ENCODE data around the gene STEAP2. TPM values are rescaled to one million over a fixed set of nuclear protein-coding genes. Genes with fewer than 3 reads are reported as not detected.

STEAP2 gene
- total RNA-seq, 4 donors from 2014 or later = 2.9 to 13.2 (median 3.9) TPM

DNA sequence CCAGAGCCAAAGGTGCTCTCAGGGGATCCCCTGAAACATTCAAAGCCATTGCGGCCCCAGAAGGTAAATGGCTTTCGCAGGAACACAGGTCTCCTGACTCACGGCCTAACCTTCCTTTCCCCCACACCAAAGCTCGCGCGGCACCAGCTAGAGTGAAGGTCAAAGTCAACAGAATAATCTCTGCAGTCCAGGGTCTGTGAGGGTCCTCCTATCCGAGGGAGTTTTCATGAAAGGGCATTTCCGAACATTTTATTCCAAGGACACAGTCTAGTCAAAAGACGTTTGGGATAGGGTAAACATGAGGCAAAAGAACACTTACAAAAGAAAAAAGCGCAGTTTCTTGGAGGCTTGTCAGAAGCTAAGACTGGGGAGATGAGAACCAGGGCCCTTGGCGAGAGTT is 559 bp upstream of the STEAP2 start:
- H3K4me3 ChIP-seq = peak overlapping the region; percentile 73
- 37% methylated on average over 11 of the region's 11 CpGs for WGBS

GRCh38 chr7:90212149-90212495 is 582 bp downstream of the STEAP2 start:
- H3K4me3 ChIP-seq = peak overlapping the region; percentile 73
- peak overlapping the region; percentile 74 for H3K27ac ChIP-seq
- TF ChIP-seq, protein P1, sequence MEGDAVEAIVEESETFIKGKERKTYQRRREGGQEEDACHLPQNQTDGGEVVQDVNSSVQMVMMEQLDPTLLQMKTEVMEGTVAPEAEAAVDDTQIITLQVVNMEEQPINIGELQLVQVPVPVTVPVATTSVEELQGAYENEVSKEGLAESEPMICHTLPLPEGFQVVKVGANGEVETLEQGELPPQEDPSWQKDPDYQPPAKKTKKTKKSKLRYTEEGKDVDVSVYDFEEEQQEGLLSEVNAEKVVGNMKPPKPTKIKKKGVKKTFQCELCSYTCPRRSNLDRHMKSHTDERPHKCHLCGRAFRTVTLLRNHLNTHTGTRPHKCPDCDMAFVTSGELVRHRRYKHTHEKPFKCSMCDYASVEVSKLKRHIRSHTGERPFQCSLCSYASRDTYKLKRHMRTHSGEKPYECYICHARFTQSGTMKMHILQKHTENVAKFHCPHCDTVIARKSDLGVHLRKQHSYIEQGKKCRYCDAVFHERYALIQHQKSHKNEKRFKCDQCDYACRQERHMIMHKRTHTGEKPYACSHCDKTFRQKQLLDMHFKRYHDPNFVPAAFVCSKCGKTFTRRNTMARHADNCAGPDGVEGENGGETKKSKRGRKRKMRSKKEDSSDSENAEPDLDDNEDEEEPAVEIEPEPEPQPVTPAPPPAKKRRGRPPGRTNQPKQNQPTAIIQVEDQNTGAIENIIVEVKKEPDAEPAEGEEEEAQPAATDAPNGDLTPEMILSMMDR (IDR thresholded peaks at IDR 0.05) = no peak
- TF ChIP-seq POLR2AphosphoS5 (IDR thresholded peaks at IDR 0.05) = no peak
- no peak for TF ChIP-seq POLR2A (IDR thresholded peaks at IDR 0.05)
- no peak for TF ChIP-seq EP300 (IDR thresholded peaks at IDR 0.05)
- peaks cover 22% of the 10 kb centered on the region for H3K4me1 ChIP-seq
- H3K9me3 ChIP-seq = no peaks in the 10 kb centered on the region
- no peaks in the 10 kb centered on the region for H3K36me3 ChIP-seq
- no peaks in the 10 kb centered on the region for H3K27me3 ChIP-seq
- no peak for DNase-seq (ENCODE audit: low spot score in 2 of 2)
- WGBS = 26% methylated on average over 3 of the region's 6 CpGs

More for the DNA sequence above, 559 bp upstream of the STEAP2 start:
- Histone ChIP-seq H3K4me1 (peaks cover 22% of the 10 kb centered on the region), H3K9me3 (no peaks in the 10 kb centered on the region), H3K36me3 (no peaks in the 10 kb centered on the region), H3K27ac (peak overlapping the region; percentile 71), H3K27me3 (no peaks in the 10 kb centered on the region)
- TF ChIP-seq POLR2A (IDR thresholded peaks at IDR 0.05) (no peak), POLR2AphosphoS5 (IDR thresholded peaks at IDR 0.05) (no peak), EP300 (IDR thresholded peaks at IDR 0.05) (no peak)
- TF ChIP-seq, protein P1 (IDR thresholded peaks at IDR 0.05) = no peak
- no peak for DNase-seq (ENCODE audit: low spot score in 2 of 2)

DNA sequence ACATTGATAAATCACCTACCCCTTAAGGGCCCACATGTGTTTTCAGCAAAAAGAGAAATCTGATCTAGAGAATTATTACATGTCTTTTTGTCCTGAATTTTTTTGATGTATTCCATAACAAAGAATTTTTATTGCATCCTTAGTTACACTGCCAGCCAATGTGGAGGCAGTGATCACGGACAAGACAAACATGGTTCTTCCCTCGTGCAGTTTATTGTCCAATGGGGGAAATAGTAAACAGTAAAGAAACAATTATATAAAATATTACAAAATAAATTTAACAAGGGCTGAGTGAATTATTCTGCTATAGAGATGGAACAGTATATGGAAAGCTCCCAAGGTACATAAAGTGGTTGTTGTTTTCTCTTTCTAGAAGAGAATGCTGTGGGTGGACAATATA is 2.0 kb downstream of the STEAP2 start:
- DNase-seq (ENCODE audit: low spot score in 2 of 2) = no peak
- TF ChIP-seq POLR2A (IDR thresholded peaks at IDR 0.05) (no peak), EP300 (IDR thresholded peaks at IDR 0.05) (no peak), POLR2AphosphoS5 (IDR thresholded peaks at IDR 0.05) (no peak)
- TF ChIP-seq, protein P1 (IDR thresholded peaks at IDR 0.05) = no peak
- Histone ChIP-seq H3K27ac (no peak overlapping the region), H3K9me3 (no peaks in the 10 kb centered on the region), H3K4me1 (peaks cover 22% of the 10 kb centered on the region), H3K36me3 (no peaks in the 10 kb centered on the region), H3K4me3 (no peak overlapping the region), H3K27me3 (no peaks in the 10 kb centered on the region)
- 72% methylated on average over 2 of the region's 2 CpGs for WGBS

GRCh38 chr7:90216080-90216674 is 4.6 kb downstream of the STEAP2 start:
- Histone ChIP-seq H3K4me3 (no peak overlapping the region), H3K9me3 (no peaks in the 10 kb centered on the region), H3K27me3 (no peaks in the 10 kb centered on the region), H3K36me3 (no peaks in the 10 kb centered on the region), H3K4me1 (peaks cover 13% of the 10 kb centered on the region), H3K27ac (no peak overlapping the region)
- TF ChIP-seq, protein P1 (IDR thresholded peaks at IDR 0.05) = no peak
- no peak for TF ChIP-seq POLR2A (IDR thresholded peaks at IDR 0.05)
- TF ChIP-seq EP300 (IDR thresholded peaks at IDR 0.05) = no peak
- TF ChIP-seq POLR2AphosphoS5 (IDR thresholded peaks at IDR 0.05) = no peak
- 67% methylated on average over 6 of the region's 6 CpGs for WGBS
- no peak for DNase-seq (ENCODE audit: low spot score in 2 of 2)

DNA sequence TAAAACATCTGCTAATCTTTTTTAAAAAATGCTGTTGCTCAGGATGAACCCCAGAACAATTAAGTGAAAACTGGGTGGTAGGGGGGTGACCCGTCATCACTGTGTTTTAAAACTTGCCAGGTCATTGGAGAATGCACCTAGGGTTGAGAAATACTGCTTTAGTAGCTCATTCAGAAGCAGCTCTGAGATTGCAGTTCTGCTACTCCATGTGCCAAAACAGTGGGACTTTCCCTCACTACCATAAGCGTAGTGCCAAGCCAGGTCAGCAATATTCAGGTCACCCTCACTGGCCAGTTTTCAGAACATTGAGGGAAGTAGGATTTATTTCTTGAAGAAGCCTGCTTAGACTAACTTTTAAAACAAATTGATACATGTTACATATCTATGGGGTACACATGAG is 5.2 kb downstream of the STEAP2 start:
- no peak for DNase-seq (ENCODE audit: low spot score in 2 of 2)
- 37% methylated on average over 2 of the region's 2 CpGs for WGBS
- H3K36me3 ChIP-seq = no peaks in the 10 kb centered on the region
- peaks cover 9% of the 10 kb centered on the region for H3K4me1 ChIP-seq
- H3K27me3 ChIP-seq = no peaks in the 10 kb centered on the region
- H3K4me3 ChIP-seq = no peak overlapping the region
- TF ChIP-seq, protein P1 (IDR thresholded peaks at IDR 0.05) = no peak
- TF ChIP-seq POLR2A (IDR thresholded peaks at IDR 0.05) (no peak), POLR2AphosphoS5 (IDR thresholded peaks at IDR 0.05) (no peak), EP300 (IDR thresholded peaks at IDR 0.05) (no peak)
- no peak overlapping the region for H3K27ac ChIP-seq
- no peaks in the 10 kb centered on the region for H3K9me3 ChIP-seq

Measured in suprapubic skin (tissue), 4 donors.